Esophagus muscularis mucosa (tissue), 4 donors: ENCODE data around the gene CDH2. TPM values are rescaled to one million over a fixed set of nuclear protein-coding genes. Genes with fewer than 3 reads are reported as not detected.

ENCODE experiments used
- DNase-seq: peaks from one replicate; pipeline ENCODE4 v3.0.0-alpha.2; 2017; ENCODE audit errors: extremely low spot score
- H3K27ac ChIP-seq, 4 donors: fragments of 200-600 bp; sonication (generic); replicated peaks in 1 of 4; 1 replicate in 3 of 4; 2 replicates in 1 of 4; pipeline ENCODE4 v1.5.1; 2016 to 2019; ENCODE audit warnings: mild to moderate bottlenecking in 1 of 4
- H3K27me3 ChIP-seq, 4 donors: fragments of 200-600 bp; sonication (generic); one replicate each; pipeline versions ENCODE4 v1.5.1 to v1.6.0; 2016 to 2019
- H3K36me3 ChIP-seq, 4 donors: fragments of 200-600 bp; sonication (generic); one replicate each; pipeline ENCODE4 v1.5.1; 2016 to 2019
- H3K4me1 ChIP-seq, 4 donors: fragments of 200-600 bp; sonication (generic); one replicate each; pipeline ENCODE4 v1.5.1; 2016 to 2019
- H3K4me3 ChIP-seq, 4 donors: fragments of 200-600 bp; sonication (generic); 1 replicate in 2 of 4; 2 replicates in 2 of 4; pipeline ENCODE4 v1.5.1; 2016 to 2019; ENCODE audit warnings: mild to moderate bottlenecking in 4 of 4, moderate library complexity in 1 of 4
- H3K9me3 ChIP-seq, 4 donors: fragments of 200-600 bp; sonication (generic); 1 replicate in 3 of 4; 2 replicates in 1 of 4; pipeline ENCODE4 v1.5.1; 2016 to 2019
- EP300 ChIP-seq: sonication (generic); formaldehyde crosslinking; IDR thresholded peaks from one replicate; pipeline ENCODE4 v1.6.1; 2017; ENCODE audit warnings: antibody characterized with exemption
- POLR2A ChIP-seq: fragments of 450-650 bp; IDR thresholded peaks from one replicate; pipeline ENCODE4 v1.6.1; 2017; ENCODE audit warnings: antibody characterized with exemption, moderate library complexity, mild to moderate bottlenecking, low read depth
- POLR2AphosphoS5 ChIP-seq, 2 donors: sonication (generic); formaldehyde crosslinking; IDR thresholded peaks; one replicate each; pipeline ENCODE4 v1.6.1; 2017; ENCODE audit warnings: antibody characterized with exemption in 2 of 2
- WGBS: methylation state at CpG from one replicate; pipeline ENCODE4 v1.1.5; 2018; 5-methylcytosine and 5-hydroxymethylcytosine counted together
- intact Hi-C: fragments of 100-400 bp; cut with DNase I; formaldehyde crosslinking; loops from one replicate; pipeline ENCODE4 v1.15.1; 2023
- total RNA-seq, 4 donors: library from RNA; depleted of rRNA; stranded (reverse); fragments of >200 nt; gene quantifications; one replicate each; pipeline versions ENCODE4 v1.1.0 to v1.2.1, GENCODE V29; 2016
- TF ChIP-seq, protein P1 (sequence below), 3 experiments: fragments of 200-600 bp in 2 of 3; fragments of 450-650 bp in 1 of 3; sonication (generic) in 2 of 3; IDR thresholded peaks; one replicate each; pipeline ENCODE4 v1.5.1; 2017 to 2019; ENCODE audit warnings: antibody characterized with exemption in 3 of 3, mild to moderate bottlenecking in 2 of 3, moderate library complexity in 1 of 3

The CDH2 gene
- total RNA-seq, 4 donors from 2014 or later: 10.9 to 17.4 (median 13.6) TPM

DNA sequence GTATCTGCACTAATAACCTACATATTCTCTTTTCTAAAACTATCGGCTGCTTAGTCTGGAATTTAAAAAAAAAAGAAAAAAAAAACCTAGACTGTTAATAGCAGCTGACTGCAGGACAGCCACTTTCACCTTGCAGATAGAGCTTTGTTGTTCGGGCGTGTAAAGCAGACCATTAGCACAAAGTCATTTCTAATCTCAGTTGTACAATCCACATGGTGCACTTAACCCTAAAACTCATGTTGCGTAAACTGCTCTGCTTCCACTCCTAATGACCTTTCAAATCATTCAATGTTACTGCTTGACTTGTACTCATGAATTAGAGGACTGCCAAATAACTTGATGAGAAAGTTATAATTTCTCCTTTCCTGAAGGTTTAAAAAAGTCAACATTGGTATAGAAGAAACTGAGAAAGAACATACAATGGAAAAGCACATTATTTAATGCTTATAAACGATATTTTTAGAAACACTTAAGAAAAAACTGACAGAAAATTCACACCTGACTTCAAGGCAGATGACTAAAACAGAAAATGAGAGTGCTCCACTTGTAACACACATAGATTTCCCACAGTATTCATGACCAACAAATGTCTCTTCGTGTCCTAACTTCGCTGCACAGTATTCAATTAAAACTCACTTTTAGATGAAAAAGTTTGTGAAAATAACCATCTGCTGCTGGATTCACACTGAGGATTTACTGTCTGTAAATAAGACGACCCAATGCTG lies 2.6 kb downstream of the CDH2 start:
- no peak for TF ChIP-seq POLR2AphosphoS5 (IDR thresholded peaks at IDR 0.05)
- TF ChIP-seq, protein P1, sequence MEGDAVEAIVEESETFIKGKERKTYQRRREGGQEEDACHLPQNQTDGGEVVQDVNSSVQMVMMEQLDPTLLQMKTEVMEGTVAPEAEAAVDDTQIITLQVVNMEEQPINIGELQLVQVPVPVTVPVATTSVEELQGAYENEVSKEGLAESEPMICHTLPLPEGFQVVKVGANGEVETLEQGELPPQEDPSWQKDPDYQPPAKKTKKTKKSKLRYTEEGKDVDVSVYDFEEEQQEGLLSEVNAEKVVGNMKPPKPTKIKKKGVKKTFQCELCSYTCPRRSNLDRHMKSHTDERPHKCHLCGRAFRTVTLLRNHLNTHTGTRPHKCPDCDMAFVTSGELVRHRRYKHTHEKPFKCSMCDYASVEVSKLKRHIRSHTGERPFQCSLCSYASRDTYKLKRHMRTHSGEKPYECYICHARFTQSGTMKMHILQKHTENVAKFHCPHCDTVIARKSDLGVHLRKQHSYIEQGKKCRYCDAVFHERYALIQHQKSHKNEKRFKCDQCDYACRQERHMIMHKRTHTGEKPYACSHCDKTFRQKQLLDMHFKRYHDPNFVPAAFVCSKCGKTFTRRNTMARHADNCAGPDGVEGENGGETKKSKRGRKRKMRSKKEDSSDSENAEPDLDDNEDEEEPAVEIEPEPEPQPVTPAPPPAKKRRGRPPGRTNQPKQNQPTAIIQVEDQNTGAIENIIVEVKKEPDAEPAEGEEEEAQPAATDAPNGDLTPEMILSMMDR (IDR thresholded peaks at IDR 0.05): no peak
- TF ChIP-seq EP300: no peak
- no peak for TF ChIP-seq POLR2A
- Histone ChIP-seq H3K27me3 (peaks cover 0 to 82% (median 12%) of the 10 kb centered on the region in 4 donors), H3K36me3 (peaks cover 0 to 3% (median 0%) of the 10 kb centered on the region in 4 donors), H3K9me3 (no peaks in the 10 kb centered on the region), H3K4me3 (peak overlapping the region in 1 of 4 donors; percentile 68), H3K4me1 (peaks cover 0 to 40% (median 31%) of the 10 kb centered on the region in 4 donors), H3K27ac (peak overlapping the region in 1 of 4 donors; percentile 75)
- WGBS: 66% methylated on average over 8 of the region's 8 CpGs
- DNase-seq: no peak
- intact Hi-C loops: no loop called here

DNA sequence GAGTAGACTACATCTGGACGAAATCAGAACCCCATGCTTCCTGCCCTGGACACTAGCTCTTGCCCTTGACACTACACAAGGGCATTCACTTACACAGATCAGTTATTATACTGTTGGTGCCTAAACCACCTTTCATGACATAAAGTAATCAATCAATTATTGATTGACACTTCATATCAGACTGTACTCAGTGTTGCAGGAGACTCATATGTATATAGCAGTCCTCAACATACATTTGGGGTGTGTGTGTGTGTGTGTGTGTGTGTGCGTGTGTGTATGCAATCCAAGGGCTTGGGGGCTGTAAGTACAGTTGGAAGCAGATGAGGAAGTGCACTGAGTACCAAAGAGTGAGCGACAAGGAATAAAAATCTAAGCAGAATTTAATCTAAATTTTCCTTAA lies 5.1 kb downstream of the CDH2 start:
- 92% methylated on average over 3 of the region's 3 CpGs for WGBS
- Histone ChIP-seq H3K36me3 (peaks cover 0 to 3% (median 0%) of the 10 kb centered on the region in 4 donors), H3K9me3 (no peaks in the 10 kb centered on the region), H3K27ac (no peak overlapping the region), H3K27me3 (peaks cover 0 to 66% (median 12%) of the 10 kb centered on the region in 4 donors), H3K4me3 (no peak overlapping the region), H3K4me1 (peaks cover 0 to 24% (median 16%) of the 10 kb centered on the region in 4 donors)
- TF ChIP-seq, protein P1 (IDR thresholded peaks at IDR 0.05): no peak
- no peak for TF ChIP-seq POLR2AphosphoS5 (IDR thresholded peaks at IDR 0.05)
- no peak for TF ChIP-seq EP300
- no peak for TF ChIP-seq POLR2A
- intact Hi-C loops: no loop called here
- peak; percentile 55 for DNase-seq

DNA sequence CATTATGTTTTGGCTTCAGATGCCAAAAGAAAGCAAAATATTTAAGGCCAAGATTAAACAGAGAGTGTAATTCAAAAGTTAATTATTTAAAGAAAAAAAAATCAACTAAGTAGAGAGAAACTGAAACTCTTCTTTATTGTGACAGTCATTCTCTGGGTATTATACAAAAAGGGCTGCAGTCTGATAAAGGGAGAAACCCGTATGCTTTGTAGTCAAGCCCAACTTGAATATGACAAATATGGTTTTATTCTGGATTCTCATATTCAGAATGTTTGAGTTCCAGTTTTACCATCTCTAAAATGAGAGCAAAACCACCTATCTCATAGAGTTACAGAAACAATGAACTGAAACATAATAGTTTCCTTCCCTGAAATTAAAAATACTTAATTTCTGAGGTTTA lies 8.2 kb downstream of the CDH2 start:
- DNase-seq: no peak
- Histone ChIP-seq H3K27me3 (peaks cover 0 to 35% (median 0%) of the 10 kb centered on the region in 4 donors), H3K36me3 (no peaks in the 10 kb centered on the region), H3K4me1 (peaks cover 0 to under 1% (median 0%) of the 10 kb centered on the region in 4 donors), H3K27ac (no peak overlapping the region), H3K4me3 (no peak overlapping the region), H3K9me3 (no peaks in the 10 kb centered on the region)
- intact Hi-C loops: no loop called here
- WGBS: 48% methylated on average over 1 of the region's 1 CpG
- TF ChIP-seq, protein P1 (IDR thresholded peaks at IDR 0.05): no peak
- no peak for TF ChIP-seq EP300
- no peak for TF ChIP-seq POLR2AphosphoS5 (IDR thresholded peaks at IDR 0.05)
- no peak for TF ChIP-seq POLR2A

DNA sequence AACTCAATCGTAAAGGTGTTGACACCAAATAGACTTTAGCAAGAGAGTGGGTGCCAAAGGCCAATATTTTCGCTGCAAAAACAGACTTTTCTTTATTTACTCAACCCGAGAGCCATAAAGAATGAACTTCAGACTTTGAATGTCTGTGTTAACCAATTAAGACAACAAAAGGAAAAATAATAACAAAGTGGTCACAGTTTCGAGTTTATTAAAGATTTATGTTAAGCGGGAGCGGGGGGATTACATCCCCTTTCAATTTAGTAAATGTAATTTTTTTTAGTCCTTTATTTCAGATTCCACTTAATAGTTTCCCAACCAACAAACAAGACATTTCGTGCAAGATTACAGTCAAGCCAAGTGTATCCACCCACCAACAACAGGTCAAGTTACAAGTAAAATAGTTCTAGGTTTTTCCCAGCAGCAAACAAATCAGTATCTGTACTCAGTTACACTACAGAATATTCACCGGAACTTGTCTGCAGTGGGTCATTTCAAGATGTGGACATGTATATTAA lies 9.0 kb downstream of the CDH2 start:
- WGBS: 90% methylated on average over 8 of the region's 8 CpGs
- H3K27ac ChIP-seq: no peak overlapping the region
- DNase-seq: no peak
- TF ChIP-seq POLR2A (no peak), EP300 (no peak), POLR2AphosphoS5 (IDR thresholded peaks at IDR 0.05) (no peak)
- TF ChIP-seq, protein P1 (IDR thresholded peaks at IDR 0.05): no peak
- peaks cover 0 to 6% (median 0%) of the 10 kb centered on the region in 4 donors for H3K4me1 ChIP-seq
- intact Hi-C loops: no loop called here
- H3K27me3 ChIP-seq: peaks cover 0 to 28% (median 0%) of the 10 kb centered on the region in 4 donors
- no peak overlapping the region for H3K4me3 ChIP-seq
- no peaks in the 10 kb centered on the region for H3K36me3 ChIP-seq
- H3K9me3 ChIP-seq: no peaks in the 10 kb centered on the region
